Stimulated activated CD4-positive, alpha-beta T cell treated with anti-CD3 and anti-CD28 coated beads, Interleukin-2, amount 100 ng/mL, for 24 hours (primary cell): ENCODE results near the gene LBX1.
"Not testable (repeated sequence)": the region's sequence is repeated elsewhere in the genome, so short reads cannot be mapped to it uniquely, and the experiment has no call there.

ENCODE experiments used
- DNase-seq, 2 donors: peaks; one replicate each; pipeline ENCODE4 v3.0.0-alpha.2; 2020

Gene LBX1

GRCh38 chr10:101202667-101203066 lies 26.6 kb downstream of the LBX1 start:
- DNase-seq = not testable (repeated sequence)

GRCh38 chr10:101198326-101198977 lies 30.8 kb downstream of the LBX1 start:
- DNase-seq = not testable (repeated sequence)

- DNase-seq = no peak
Measured at GRCh38 chr10:101195921-101196320, 33.3 kb downstream of the LBX1 start.

GRCh38 chr10:101189461-101190401 lies 39.5 kb downstream of the LBX1 start:
- DNase-seq = no peak

- no peak for DNase-seq
Measured at GRCh38 chr10:101188942-101189341, 40.3 kb downstream of the LBX1 start.

GRCh38 chr10:101183458-101184183 lies 45.6 kb downstream of the LBX1 start:
- DNase-seq = no peak

- no peak for DNase-seq
Measured at GRCh38 chr10:101182936-101183335, 46.3 kb downstream of the LBX1 start.
